Mesenchymal stem cell (in vitro differentiated cells and primary cell): ENCODE results near the gene SP9.
A peak's percentile ranks its signal among the peaks of the same experiment; 100 is the strongest.

ENCODE experiments used
- DNase-seq: peaks from one replicate; pipeline ENCODE4 v3.0.0-alpha.2; 2013
- H2AFZ ChIP-seq: one replicate; pipeline ENCODE4 v1.6.1; 2013; ENCODE audit warnings: low read depth, mild to moderate bottlenecking, control low read depth, inconsistent platforms, low read length, moderate library complexity
- H2AK5ac ChIP-seq: 2 replicates; pipeline ENCODE4 v1.6.1; 2013; ENCODE audit warnings: low read length, moderate library complexity, mild to moderate bottlenecking, inconsistent platforms; ENCODE audit not compliant: severe bottlenecking
- H2BK120ac ChIP-seq: one replicate; pipeline ENCODE4 v1.6.1; 2013; ENCODE audit warnings: low read depth, mild to moderate bottlenecking, inconsistent platforms, low read length, moderate library complexity
- H2BK12ac ChIP-seq, 2 experiments: one replicate each; pipeline ENCODE4 v1.6.1; 2013; ENCODE audit warnings: inconsistent platforms in 2 of 2, low read length in 2 of 2, mild to moderate bottlenecking in 2 of 2, moderate library complexity in 2 of 2, control low read depth in 1 of 2
- H2BK15ac ChIP-seq: one replicate; pipeline ENCODE4 v1.6.1; 2013; ENCODE audit warnings: mild to moderate bottlenecking, low read depth, inconsistent platforms; ENCODE audit not compliant: poor library complexity, severe bottlenecking
- H2BK5ac ChIP-seq: 2 replicates; pipeline ENCODE4 v1.6.1; 2013; ENCODE audit warnings: low read depth, mild to moderate bottlenecking, low read length, control low read depth, inconsistent platforms; ENCODE audit not compliant: poor library complexity, severe bottlenecking
- H3K14ac ChIP-seq, 2 experiments: one replicate each; pipeline ENCODE4 v1.6.1; 2013; ENCODE audit warnings: inconsistent platforms in 2 of 2, low read length in 2 of 2, control low read depth in 1 of 2, mild to moderate bottlenecking in 1 of 2, moderate library complexity in 1 of 2
- H3K18ac ChIP-seq, 2 experiments: one replicate each; pipeline ENCODE4 v1.6.1; 2013; ENCODE audit warnings: inconsistent platforms in 2 of 2, low read length in 2 of 2, control low read depth in 1 of 2, low read depth in 1 of 2, mild to moderate bottlenecking in 1 of 2
- H3K23ac ChIP-seq, 2 experiments: one replicate each; pipeline ENCODE4 v1.6.1; 2013; ENCODE audit warnings: inconsistent platforms in 2 of 2, low read length in 2 of 2, mild to moderate bottlenecking in 2 of 2, moderate library complexity in 2 of 2, control low read depth in 1 of 2
- H3K27ac ChIP-seq: 2 replicates; pipeline ENCODE4 v1.5.1; 2013; ENCODE audit warnings: mild to moderate bottlenecking, moderate library complexity, low read length, control low read depth, inconsistent platforms; ENCODE audit not compliant: poor library complexity, severe bottlenecking
- H3K27me3 ChIP-seq, 2 experiments: 2 replicates each; pipeline versions ENCODE4 v1.6.1 to v1.7.0; 2013; ENCODE audit warnings: low read length in 2 of 2, mild to moderate bottlenecking in 2 of 2, moderate library complexity in 2 of 2, control low read depth in 1 of 2, inconsistent platforms in 1 of 2; ENCODE audit not compliant: control insufficient read depth in 1 of 2, insufficient read depth in 1 of 2
- H3K36me3 ChIP-seq, 2 experiments: 2 replicates each; pipeline versions ENCODE4 v1.6.1 to v1.7.0; 2013; ENCODE audit warnings: low read length in 2 of 2, control low read depth in 1 of 2, inconsistent platforms in 1 of 2, low read depth in 1 of 2, mild to moderate bottlenecking in 1 of 2; ENCODE audit not compliant: insufficient read depth in 2 of 2, control insufficient read depth in 1 of 2
- H3K4ac ChIP-seq, 2 experiments: one replicate each; pipeline ENCODE4 v1.6.1; 2013; ENCODE audit warnings: inconsistent platforms in 2 of 2, low read length in 2 of 2, mild to moderate bottlenecking in 2 of 2, moderate library complexity in 2 of 2, control low read depth in 1 of 2, low read depth in 1 of 2
- H3K4me1 ChIP-seq: 2 replicates; pipeline ENCODE4 v1.6.1; 2013; ENCODE audit warnings: low read depth, low read length, control low read depth; ENCODE audit not compliant: control insufficient read depth, insufficient read depth
- H3K4me2 ChIP-seq: 2 replicates; pipeline ENCODE4 v1.6.1; 2013; ENCODE audit warnings: low read length, mild to moderate bottlenecking, inconsistent platforms; ENCODE audit not compliant: poor library complexity, severe bottlenecking
- H3K4me3 ChIP-seq, 2 experiments: 2 replicates each; pipeline versions ENCODE4 v1.5.1 to v1.7.0; 2013; ENCODE audit warnings: low read length in 2 of 2, mild to moderate bottlenecking in 2 of 2, control low read depth in 1 of 2, low read depth in 1 of 2; ENCODE audit not compliant: insufficient read depth in 1 of 2
- H3K79me1 ChIP-seq: replicated peaks from 2 replicates; pipeline ENCODE4 v1.6.1; 2013; ENCODE audit warnings: mild to moderate bottlenecking, control low read depth, low read length, inconsistent platforms; ENCODE audit not compliant: poor library complexity, severe bottlenecking
- H3K9ac ChIP-seq: 2 replicates; pipeline ENCODE4 v1.7.0; 2013; ENCODE audit warnings: mild to moderate bottlenecking, low read length, moderate library complexity
- H3K9me3 ChIP-seq: 2 replicates; pipeline ENCODE4 v1.7.0; 2013; ENCODE audit warnings: mild to moderate bottlenecking, low read length; ENCODE audit not compliant: control insufficient read depth
- H4K8ac ChIP-seq: one replicate; pipeline ENCODE4 v1.6.1; 2013; ENCODE audit warnings: inconsistent platforms, mild to moderate bottlenecking, low read length, moderate library complexity
- H4K91ac ChIP-seq: one replicate; pipeline ENCODE4 v1.6.1; 2013; ENCODE audit warnings: mild to moderate bottlenecking, low read length, inconsistent platforms
- WGBS: methylation state at CpG from one replicate; pipeline ENCODE4 v1.1.7; 2013; ENCODE audit warnings: mixed read lengths; 5-methylcytosine and 5-hydroxymethylcytosine counted together

Gene SP9

GRCh38 chr2:174312581-174313234 is 22.0 kb upstream of the SP9 start:
- WGBS = no CpG with 5 or more reads among the region's 2 CpGs
- Histone ChIP-seq H3K4me2 (no peak overlapping the region), H3K4me1 (no peaks in the 10 kb centered on the region), H3K9ac (no peak overlapping the region), H4K91ac (no peak overlapping the region), H3K4ac (no peak overlapping the region), H3K18ac (no peak overlapping the region), H2BK15ac (no peak overlapping the region), H2BK120ac (no peak overlapping the region), H2BK5ac (no peak overlapping the region), H3K27me3 (peaks cover 15 to 33% of the 10 kb centered on the region in 2 experiments), H2AFZ (no peak overlapping the region), H3K9me3 (no peaks in the 10 kb centered on the region), H4K8ac (no peak overlapping the region), H2AK5ac (no peak overlapping the region), H3K36me3 (no peaks in the 10 kb centered on the region), H2BK12ac (no peak overlapping the region), H3K4me3 (no peak overlapping the region), H3K14ac (no peak overlapping the region), H3K27ac (no peak overlapping the region), H3K79me1 (no peaks in the 10 kb centered on the region), H3K23ac (no peak overlapping the region)
- no peak for DNase-seq

DNA sequence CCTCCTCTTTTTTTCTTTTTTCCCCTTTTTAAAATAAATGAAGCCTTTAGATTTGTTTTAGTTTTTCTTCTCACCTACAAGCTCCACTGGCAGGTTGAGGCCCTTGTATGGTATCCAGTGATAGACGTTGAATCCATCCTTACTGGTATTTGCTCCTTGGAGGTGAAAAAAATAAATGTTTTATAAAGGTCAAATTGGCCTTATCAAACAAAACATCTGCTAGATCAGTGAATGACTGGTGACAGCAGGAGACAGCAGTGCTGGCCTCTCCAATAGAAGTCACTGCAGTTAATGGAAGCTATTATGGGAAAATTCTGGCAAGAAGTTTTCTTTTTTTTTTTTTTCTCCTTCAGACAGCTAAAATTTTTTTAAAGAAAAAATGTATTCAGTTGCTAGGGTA is 12.6 kb upstream of the SP9 start:
- peaks cover 9% of the 10 kb centered on the region for H3K4me1 ChIP-seq
- H2BK12ac ChIP-seq = no peak overlapping the region
- H4K8ac ChIP-seq = no peak overlapping the region
- no peak overlapping the region for H2AK5ac ChIP-seq
- H3K27me3 ChIP-seq = peaks cover 9 to 21% of the 10 kb centered on the region in 2 experiments
- no peaks in the 10 kb centered on the region for H3K79me1 ChIP-seq
- H3K23ac ChIP-seq = no peak overlapping the region
- H3K9ac ChIP-seq = peak overlapping the region; percentile 49
- no peak overlapping the region for H3K4me2 ChIP-seq
- WGBS = no CpG with 5 or more reads among the region's 1 CpG
- H3K4ac ChIP-seq = no peak overlapping the region
- no peak overlapping the region for H3K27ac ChIP-seq
- no peaks in the 10 kb centered on the region for H3K9me3 ChIP-seq
- no peak for DNase-seq
- H2AFZ ChIP-seq = no peak overlapping the region
- H2BK15ac ChIP-seq = no peak overlapping the region
- H3K14ac ChIP-seq = no peak overlapping the region
- no peaks in the 10 kb centered on the region for H3K36me3 ChIP-seq
- no peak overlapping the region for H2BK120ac ChIP-seq
- H4K91ac ChIP-seq = no peak overlapping the region
- no peak overlapping the region for H3K4me3 ChIP-seq
- H2BK5ac ChIP-seq = no peak overlapping the region
- H3K18ac ChIP-seq = no peak overlapping the region

DNA sequence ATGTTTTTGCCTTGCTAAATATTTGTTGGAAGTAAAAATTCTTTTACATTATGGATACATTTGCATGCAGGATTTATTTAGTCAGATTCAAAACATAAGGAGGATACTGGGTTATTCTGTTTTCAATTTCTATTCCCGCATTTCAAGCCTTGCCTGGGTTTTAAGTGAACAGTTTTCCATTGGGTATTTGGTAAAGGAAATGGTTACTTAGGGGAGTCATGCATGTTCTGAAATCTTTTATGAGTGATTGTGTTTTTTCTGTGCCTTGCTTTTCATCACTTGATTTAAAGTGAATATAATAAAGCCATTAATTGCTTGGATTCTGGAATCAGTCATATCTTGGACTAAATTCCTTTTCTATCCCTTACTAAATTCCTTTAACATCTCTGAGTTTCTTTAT is 12.0 kb upstream of the SP9 start:
- H3K18ac ChIP-seq = no peak overlapping the region
- 95% methylated on average over 1 of the region's 1 CpG for WGBS
- peaks cover 12% of the 10 kb centered on the region for H3K4me1 ChIP-seq
- no peak overlapping the region for H2BK12ac ChIP-seq
- H3K4me2 ChIP-seq = no peak overlapping the region
- H3K27ac ChIP-seq = no peak overlapping the region
- no peak overlapping the region for H3K14ac ChIP-seq
- H3K27me3 ChIP-seq = peaks cover 15 to 27% of the 10 kb centered on the region in 2 experiments
- no peak overlapping the region for H3K4ac ChIP-seq
- no peak overlapping the region for H2AFZ ChIP-seq
- no peak overlapping the region for H2BK15ac ChIP-seq
- no peak overlapping the region for H2BK120ac ChIP-seq
- no peaks in the 10 kb centered on the region for H3K79me1 ChIP-seq
- H4K91ac ChIP-seq = no peak overlapping the region
- no peak for DNase-seq
- H2AK5ac ChIP-seq = no peak overlapping the region
- H3K9ac ChIP-seq = peak overlapping the region; percentile 49
- no peak overlapping the region for H4K8ac ChIP-seq
- H3K23ac ChIP-seq = no peak overlapping the region
- no peaks in the 10 kb centered on the region for H3K36me3 ChIP-seq
- H3K4me3 ChIP-seq = no peak overlapping the region
- H2BK5ac ChIP-seq = no peak overlapping the region
- H3K9me3 ChIP-seq = no peaks in the 10 kb centered on the region

DNA sequence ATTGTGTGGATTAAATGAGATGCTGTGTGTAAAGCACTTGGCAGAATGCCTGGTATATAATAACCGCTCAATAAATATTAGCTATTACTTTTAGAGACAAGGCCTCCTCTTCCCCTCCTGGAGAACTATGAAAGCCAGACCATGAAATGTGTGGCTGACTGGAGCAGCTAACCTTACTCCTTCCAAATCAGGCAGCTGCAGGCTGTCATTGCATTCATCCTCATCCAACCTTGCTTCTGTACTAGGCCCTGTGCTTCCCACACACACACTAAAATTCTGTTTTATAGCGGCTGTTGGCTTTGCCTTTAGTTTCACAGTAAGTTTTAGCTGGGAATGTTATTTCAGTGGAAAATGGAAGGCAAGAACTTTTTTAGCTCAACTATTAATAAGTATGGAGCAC is 10.2 kb upstream of the SP9 start:
- H2BK5ac ChIP-seq = no peak overlapping the region
- H2AK5ac ChIP-seq = no peak overlapping the region
- H3K9ac ChIP-seq = no peak overlapping the region
- no peak overlapping the region for H2BK12ac ChIP-seq
- no peak overlapping the region for H3K4me3 ChIP-seq
- H3K23ac ChIP-seq = no peak overlapping the region
- H2BK120ac ChIP-seq = no peak overlapping the region
- H2BK15ac ChIP-seq = no peak overlapping the region
- H3K4me2 ChIP-seq = no peak overlapping the region
- H2AFZ ChIP-seq = no peak overlapping the region
- no peak for DNase-seq
- H4K8ac ChIP-seq = no peak overlapping the region
- peaks cover 33 to 35% of the 10 kb centered on the region in 2 experiments for H3K27me3 ChIP-seq
- H3K14ac ChIP-seq = no peak overlapping the region
- H3K9me3 ChIP-seq = no peaks in the 10 kb centered on the region
- no peaks in the 10 kb centered on the region for H3K36me3 ChIP-seq
- no peak overlapping the region for H3K4ac ChIP-seq
- no peaks in the 10 kb centered on the region for H3K79me1 ChIP-seq
- no peak overlapping the region for H3K27ac ChIP-seq
- 100% methylated on average over 1 of the region's 2 CpGs for WGBS
- H4K91ac ChIP-seq = no peak overlapping the region
- H3K18ac ChIP-seq = no peak overlapping the region
- peaks cover 18% of the 10 kb centered on the region for H3K4me1 ChIP-seq
